ENCODE data around the gene GLYATL1.

GLYATL1 gene

DNA sequence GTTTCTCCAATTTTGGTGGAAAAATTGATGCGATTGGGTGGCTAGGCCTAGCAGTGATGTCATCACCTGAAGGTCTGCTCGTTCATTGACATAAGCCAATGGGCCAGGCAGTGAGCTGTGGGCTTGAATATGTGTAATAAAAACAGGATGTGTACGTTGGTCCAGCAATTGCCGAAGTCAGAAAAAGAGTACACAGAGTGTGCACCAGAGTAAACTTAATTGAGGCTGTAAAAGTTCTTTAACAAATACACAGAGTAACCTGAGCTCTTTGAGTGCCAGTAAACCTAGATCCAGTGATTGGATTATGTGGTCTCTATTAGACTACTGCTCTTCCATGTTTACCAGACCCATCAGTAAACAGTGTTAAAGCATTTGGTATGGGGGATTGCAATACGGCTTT is 13.0 kb upstream of the GLYATL1 start:
- TF ChIP-seq, protein P1, sequence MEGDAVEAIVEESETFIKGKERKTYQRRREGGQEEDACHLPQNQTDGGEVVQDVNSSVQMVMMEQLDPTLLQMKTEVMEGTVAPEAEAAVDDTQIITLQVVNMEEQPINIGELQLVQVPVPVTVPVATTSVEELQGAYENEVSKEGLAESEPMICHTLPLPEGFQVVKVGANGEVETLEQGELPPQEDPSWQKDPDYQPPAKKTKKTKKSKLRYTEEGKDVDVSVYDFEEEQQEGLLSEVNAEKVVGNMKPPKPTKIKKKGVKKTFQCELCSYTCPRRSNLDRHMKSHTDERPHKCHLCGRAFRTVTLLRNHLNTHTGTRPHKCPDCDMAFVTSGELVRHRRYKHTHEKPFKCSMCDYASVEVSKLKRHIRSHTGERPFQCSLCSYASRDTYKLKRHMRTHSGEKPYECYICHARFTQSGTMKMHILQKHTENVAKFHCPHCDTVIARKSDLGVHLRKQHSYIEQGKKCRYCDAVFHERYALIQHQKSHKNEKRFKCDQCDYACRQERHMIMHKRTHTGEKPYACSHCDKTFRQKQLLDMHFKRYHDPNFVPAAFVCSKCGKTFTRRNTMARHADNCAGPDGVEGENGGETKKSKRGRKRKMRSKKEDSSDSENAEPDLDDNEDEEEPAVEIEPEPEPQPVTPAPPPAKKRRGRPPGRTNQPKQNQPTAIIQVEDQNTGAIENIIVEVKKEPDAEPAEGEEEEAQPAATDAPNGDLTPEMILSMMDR (IDR thresholded peaks at IDR 0.05): no peak
- TF ChIP-seq ZFX (IDR thresholded peaks at IDR 0.05; ENCODE audit: borderline replicate concordance): no peak

DNA sequence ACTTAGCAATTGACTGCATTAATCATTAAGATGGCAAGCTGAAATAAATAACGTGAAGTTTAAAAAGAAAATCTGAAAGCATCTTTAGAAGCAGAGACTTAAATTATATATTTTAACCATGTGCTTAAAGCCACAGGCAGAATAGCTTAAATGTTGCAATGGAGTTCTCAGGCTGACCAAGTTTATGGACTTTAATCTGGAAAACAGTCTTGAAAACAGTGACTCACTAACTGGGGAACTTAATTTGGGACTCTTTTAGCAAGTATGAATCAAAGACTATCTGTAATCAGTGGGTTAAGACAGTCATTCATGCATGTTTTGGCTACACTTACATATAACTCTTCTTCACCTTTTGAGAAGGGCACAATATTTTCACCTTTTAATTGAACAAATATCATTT is 12.6 kb upstream of the GLYATL1 start:
- H3K27ac ChIP-seq: peak overlapping the region; percentile 100

More for the DNA sequence above, 13.0 kb upstream of the GLYATL1 start:
- peak overlapping the region; percentile 100 for H3K27ac ChIP-seq

DNA sequence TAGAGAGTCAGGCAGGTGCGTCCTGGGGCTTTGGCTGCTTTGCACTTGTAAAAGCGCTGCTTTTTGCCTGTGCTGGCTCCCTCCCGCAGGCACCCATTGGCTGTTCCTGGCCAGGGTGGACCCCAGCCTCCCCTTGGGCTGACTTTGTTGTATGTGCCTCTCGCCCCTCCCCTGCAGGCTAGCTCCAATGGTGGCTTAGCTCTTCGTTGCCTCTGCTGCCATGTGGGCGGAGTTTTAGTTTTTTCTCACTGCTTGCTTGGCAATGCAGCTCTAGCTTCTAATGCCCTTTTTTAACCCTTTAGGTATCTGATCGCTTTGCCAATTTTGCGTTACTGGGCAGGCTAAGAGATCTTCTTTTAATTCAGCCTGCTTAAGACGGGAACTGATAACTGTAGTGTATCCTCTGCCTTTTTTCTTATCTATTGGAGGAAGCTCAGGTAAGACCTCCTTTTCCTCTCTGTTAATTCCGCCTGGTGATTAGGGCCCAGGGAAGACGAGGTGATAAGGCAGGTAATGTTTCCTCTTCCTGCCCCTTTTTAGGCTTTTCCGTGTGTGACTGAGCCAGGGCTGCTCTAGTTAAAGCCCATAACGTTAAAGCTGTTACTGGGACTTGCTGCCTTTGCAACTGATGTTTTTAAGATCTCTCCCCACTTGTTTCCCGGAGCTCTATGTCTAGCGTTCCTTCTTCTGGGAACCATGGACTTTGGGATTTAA is 11.7 kb upstream of the GLYATL1 start:
- TF ChIP-seq, protein P1 (IDR thresholded peaks at IDR 0.05): no peak
- no peak for TF ChIP-seq ZFX (IDR thresholded peaks at IDR 0.05; ENCODE audit: borderline replicate concordance)
- peak overlapping the region; percentile 100 for H3K27ac ChIP-seq

More for the DNA sequence above, 12.6 kb upstream of the GLYATL1 start:
- TF ChIP-seq, protein P1 (IDR thresholded peaks at IDR 0.05): no peak
- TF ChIP-seq ZFX (IDR thresholded peaks at IDR 0.05; ENCODE audit: borderline replicate concordance): no peak

DNA sequence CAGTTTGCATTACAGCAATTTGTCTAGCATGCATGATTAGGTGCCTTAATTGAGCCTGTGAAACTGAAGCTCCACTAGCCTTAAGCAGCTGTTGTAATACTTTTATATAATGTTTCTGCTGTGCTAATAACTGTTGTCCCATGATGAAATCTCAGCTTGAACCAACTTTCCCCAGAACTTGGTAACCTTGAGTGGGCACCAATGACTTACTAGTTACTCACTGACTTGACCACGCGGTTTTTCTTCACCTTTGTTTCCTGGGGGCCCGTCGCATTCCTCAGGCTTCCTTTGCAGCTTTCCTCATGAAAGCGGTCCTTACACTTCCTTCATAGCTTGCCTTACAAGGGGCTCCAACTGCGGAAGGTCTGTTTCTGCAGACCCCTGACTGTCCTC is 11.2 kb upstream of the GLYATL1 start:
- TF ChIP-seq, protein P1 (IDR thresholded peaks at IDR 0.05): no peak
- no peak for TF ChIP-seq ZFX (IDR thresholded peaks at IDR 0.05; ENCODE audit: borderline replicate concordance)
- H3K27ac ChIP-seq: peak overlapping the region; percentile 100

DNA sequence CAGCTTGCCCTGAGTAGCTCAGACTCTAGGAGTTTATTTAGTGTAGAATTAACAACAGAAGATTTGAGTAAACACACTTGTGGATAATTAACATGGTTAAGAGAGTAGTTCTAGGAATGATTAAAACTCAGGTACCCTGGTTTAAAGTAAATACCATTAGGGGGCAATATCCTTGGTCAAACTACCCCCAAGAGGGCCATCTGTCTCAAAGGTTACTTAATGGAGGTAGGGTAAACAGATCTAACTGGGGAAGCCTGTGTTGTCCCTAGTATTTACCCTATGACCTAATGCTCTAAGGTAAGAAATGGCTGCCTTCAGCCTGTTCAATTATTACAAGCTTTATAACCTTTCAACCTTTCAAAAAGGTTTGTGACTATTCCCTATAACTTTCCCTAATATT is 10.6 kb upstream of the GLYATL1 start:
- TF ChIP-seq ZFX (IDR thresholded peaks at IDR 0.05; ENCODE audit: borderline replicate concordance): no peak
- TF ChIP-seq, protein P1 (IDR thresholded peaks at IDR 0.05): no peak

DNA sequence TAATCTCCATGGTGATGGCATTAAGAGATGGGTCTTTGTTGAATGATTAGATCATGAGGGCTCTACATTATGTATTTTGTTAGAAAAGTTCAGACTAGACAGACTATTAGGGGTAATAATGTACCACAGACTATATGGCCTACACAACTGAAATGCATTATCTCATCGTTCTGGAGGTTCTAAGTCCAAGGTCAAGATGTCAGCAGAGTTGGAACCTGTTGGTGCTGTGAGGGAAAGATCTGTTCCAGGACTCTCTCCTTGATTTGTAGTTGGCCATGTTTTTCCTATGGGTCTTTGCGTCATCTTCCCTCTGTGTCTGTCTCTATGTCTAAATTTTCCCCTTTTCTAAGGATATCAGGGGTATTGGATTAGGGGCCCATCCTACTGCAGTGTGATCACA is 8.4 kb upstream of the GLYATL1 start:
- TF ChIP-seq, protein P1 (IDR thresholded peaks at IDR 0.05): no peak
- no peak for TF ChIP-seq ZFX (IDR thresholded peaks at IDR 0.05; ENCODE audit: borderline replicate concordance)
- H3K27ac ChIP-seq: peak overlapping the region; percentile 100

More for the DNA sequence above, 10.6 kb upstream of the GLYATL1 start:
- H3K27ac ChIP-seq: peak overlapping the region; percentile 100

DNA sequence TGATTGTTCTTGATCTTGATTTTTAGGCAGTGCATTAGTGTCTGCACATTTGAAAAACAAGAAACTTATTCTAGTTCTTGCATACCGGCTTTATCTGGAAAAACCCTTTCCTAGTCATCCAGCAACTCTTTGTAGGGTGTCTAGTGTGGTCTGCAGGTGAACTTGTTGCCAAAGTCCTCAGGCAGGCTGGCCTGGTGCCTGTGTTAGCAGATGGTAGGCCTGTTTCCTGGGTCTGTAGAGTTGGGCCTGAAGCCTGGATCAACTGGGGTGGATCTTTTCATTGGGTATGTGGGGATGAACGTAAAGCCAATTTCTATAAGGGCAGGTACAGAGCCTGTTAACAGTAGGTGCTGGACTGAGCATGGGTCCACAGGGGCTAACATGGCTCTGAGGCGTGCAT is 5.6 kb upstream of the GLYATL1 start:
- H3K27ac ChIP-seq: peak overlapping the region; percentile 100
- TF ChIP-seq, protein P1 (IDR thresholded peaks at IDR 0.05): no peak
- TF ChIP-seq ZFX (IDR thresholded peaks at IDR 0.05; ENCODE audit: borderline replicate concordance): no peak

Data from 22Rv1 (cell line).